ENCODE results near the gene ANO8.
A peak's percentile ranks its signal among the peaks of the same experiment; 100 is the strongest.

Gene ANO8

GRCh38 chr19:17347877-17348276 lies 13.2 kb upstream of the ANO8 start:
- no peak overlapping the region for H3K4me3 Mint-ChIP-seq
- DNase-seq, result no peak
- H3K27me3 Mint-ChIP-seq (ENCODE audit: low read depth, poor library complexity), result peaks cover under 1% of the 10 kb centered on the region
- H3K27ac Mint-ChIP-seq, result no peak overlapping the region
- H3K4me1 Mint-ChIP-seq, result peaks cover 53% of the 10 kb centered on the region
- no peak for TF ChIP-seq CTCF (IDR thresholded peaks at IDR 0.05)
- no peaks in the 10 kb centered on the region for H3K9me3 Mint-ChIP-seq
- peaks cover 1% of the 10 kb centered on the region for H3K36me3 Mint-ChIP-seq (ENCODE audit: low read depth)

DNA sequence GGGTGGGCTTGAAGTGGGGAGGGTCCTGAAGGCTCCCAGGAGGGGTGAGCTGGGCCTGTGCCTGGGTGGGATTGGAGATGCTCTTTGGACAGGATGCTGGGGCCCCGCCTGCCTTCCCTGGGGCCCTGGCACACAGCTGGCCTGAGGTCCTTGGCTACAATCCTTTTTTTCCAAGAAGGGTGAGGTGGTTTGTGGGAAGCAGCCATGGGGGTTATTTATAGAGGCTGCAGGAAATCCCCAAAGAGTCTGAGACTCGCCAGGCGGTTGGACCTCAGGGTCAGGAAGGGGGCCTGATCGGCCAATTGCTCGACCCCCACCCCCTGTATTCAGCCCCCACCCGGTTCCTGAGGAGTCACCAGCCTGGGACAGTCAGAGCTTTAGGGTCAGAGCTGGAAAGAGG lies 12.7 kb upstream of the ANO8 start:
- peaks cover 3% of the 10 kb centered on the region for H3K27me3 Mint-ChIP-seq (ENCODE audit: low read depth, poor library complexity)
- no peaks in the 10 kb centered on the region for H3K9me3 Mint-ChIP-seq
- H3K27ac Mint-ChIP-seq, result no peak overlapping the region
- peaks cover 6% of the 10 kb centered on the region for H3K36me3 Mint-ChIP-seq (ENCODE audit: low read depth)
- peaks cover 50% of the 10 kb centered on the region for H3K4me1 Mint-ChIP-seq
- H3K4me3 Mint-ChIP-seq, result no peak overlapping the region
- no peak for TF ChIP-seq CTCF (IDR thresholded peaks at IDR 0.05)
- no peak for DNase-seq

- no peak overlapping the region for H3K27ac Mint-ChIP-seq
- no peak overlapping the region for H3K4me3 Mint-ChIP-seq
- peak; percentile 95 for TF ChIP-seq CTCF (IDR thresholded peaks at IDR 0.05)
- peak; percentile 89 for DNase-seq
- no peaks in the 10 kb centered on the region for H3K9me3 Mint-ChIP-seq
- peaks cover 3% of the 10 kb centered on the region for H3K27me3 Mint-ChIP-seq (ENCODE audit: low read depth, poor library complexity)
- H3K36me3 Mint-ChIP-seq (ENCODE audit: low read depth), result peaks cover 6% of the 10 kb centered on the region
- H3K4me1 Mint-ChIP-seq, result peaks cover 49% of the 10 kb centered on the region
Observed at GRCh38 chr19:17346109-17346671, 11.5 kb upstream of the ANO8 start.

GRCh38 chr19:17341845-17342244 lies 7.2 kb upstream of the ANO8 start:
- DNase-seq, result no peak
- H3K27me3 Mint-ChIP-seq (ENCODE audit: low read depth, poor library complexity), result peaks cover 3% of the 10 kb centered on the region
- H3K4me3 Mint-ChIP-seq, result no peak overlapping the region
- TF ChIP-seq CTCF (IDR thresholded peaks at IDR 0.05), result no peak
- no peaks in the 10 kb centered on the region for H3K9me3 Mint-ChIP-seq
- H3K36me3 Mint-ChIP-seq (ENCODE audit: low read depth), result peaks cover 6% of the 10 kb centered on the region
- peaks cover 49% of the 10 kb centered on the region for H3K4me1 Mint-ChIP-seq
- H3K27ac Mint-ChIP-seq, result no peak overlapping the region

DNA sequence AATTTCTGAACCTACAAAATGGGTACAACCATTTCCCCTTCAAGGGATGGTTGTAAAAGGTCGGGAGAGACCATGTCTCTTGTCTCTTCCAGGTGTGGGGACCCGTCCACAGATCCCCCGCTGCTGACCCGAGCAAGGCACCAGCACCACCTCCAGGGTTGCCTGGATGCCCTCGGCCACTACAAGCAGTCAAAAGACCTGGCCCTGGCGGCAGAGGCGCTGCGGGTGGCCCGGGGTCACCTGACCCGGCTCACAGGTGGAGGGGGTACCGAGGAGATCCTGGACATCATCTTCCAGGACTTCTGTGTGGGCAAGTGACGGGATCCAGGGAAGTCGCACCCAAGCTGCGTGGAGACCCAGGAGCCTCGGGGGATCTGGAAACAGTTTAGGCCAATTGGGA lies 6.7 kb upstream of the ANO8 start:
- no peak for TF ChIP-seq CTCF (IDR thresholded peaks at IDR 0.05)
- H3K4me1 Mint-ChIP-seq, result peaks cover 45% of the 10 kb centered on the region

DNA sequence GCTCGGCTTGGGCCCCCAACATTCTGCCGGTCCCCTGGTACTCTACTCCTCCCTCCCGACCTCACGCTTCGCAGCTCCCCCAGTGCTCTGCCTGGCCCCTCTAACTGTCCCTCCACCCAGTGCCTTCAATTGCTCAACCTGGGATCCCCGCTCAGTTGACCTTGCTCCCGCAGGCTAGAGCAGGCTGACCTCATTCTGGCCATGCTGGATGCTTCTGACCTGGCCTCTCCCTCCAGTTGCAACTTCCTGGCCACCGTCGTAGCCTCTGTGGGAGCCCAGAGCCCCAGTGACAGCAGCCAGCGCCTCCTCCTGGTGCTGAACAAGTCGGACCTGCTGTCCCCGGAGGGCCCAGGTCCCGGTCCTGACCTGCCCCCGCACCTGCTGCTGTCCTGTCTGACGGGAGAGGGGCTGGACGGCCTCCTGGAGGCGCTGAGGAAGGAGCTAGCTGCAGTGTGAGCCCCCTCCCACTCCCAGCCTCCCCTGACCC lies 6.3 kb upstream of the ANO8 start:
- H3K27ac Mint-ChIP-seq, result no peak overlapping the region
- TF ChIP-seq CTCF (IDR thresholded peaks at IDR 0.05), result no peak
- H3K4me1 Mint-ChIP-seq, result peaks cover 40% of the 10 kb centered on the region
- H3K4me3 Mint-ChIP-seq, result no peak overlapping the region
- H3K36me3 Mint-ChIP-seq (ENCODE audit: low read depth), result peaks cover 6% of the 10 kb centered on the region
- DNase-seq, result no peak
- peaks cover 3% of the 10 kb centered on the region for H3K27me3 Mint-ChIP-seq (ENCODE audit: low read depth, poor library complexity)
- no peaks in the 10 kb centered on the region for H3K9me3 Mint-ChIP-seq

More for the DNA sequence above, 6.7 kb upstream of the ANO8 start:
- Mint-ChIP-seq H3K36me3 (ENCODE audit: low read depth) (peaks cover 6% of the 10 kb centered on the region), H3K9me3 (no peaks in the 10 kb centered on the region), H3K27me3 (ENCODE audit: low read depth, poor library complexity) (peaks cover 3% of the 10 kb centered on the region), H3K27ac (no peak overlapping the region), H3K4me3 (no peak overlapping the region)
- DNase-seq, result no peak

Data from nephron progenitor cell (in vitro differentiated cells).